Glutamatergic neuron (in vitro differentiated cells): ENCODE data around the gene LHFPL3. TPM values are rescaled to one million over a fixed set of nuclear protein-coding genes. Genes with fewer than 3 reads are reported as not detected.

ENCODE experiments used
- DNase-seq: peaks from one replicate; pipeline ENCODE4 v3.0.0; 2022
- H3K27ac Mint-ChIP-seq: one replicate; pipeline ENCODE4 v1.8.0; 2020; ENCODE audit warnings: mild to moderate bottlenecking, mixed read lengths, inconsistent platforms; ENCODE audit not compliant: unreplicated experiment
- H3K27me3 Mint-ChIP-seq: one replicate; pipeline ENCODE4 v1.8.0; 2020; ENCODE audit warnings: mild to moderate bottlenecking, moderate library complexity, mixed read lengths, inconsistent platforms; ENCODE audit not compliant: unreplicated experiment
- H3K36me3 Mint-ChIP-seq: one replicate; pipeline ENCODE4 v1.8.0; 2020; ENCODE audit warnings: mild to moderate bottlenecking, mixed read lengths, inconsistent platforms; ENCODE audit not compliant: unreplicated experiment
- H3K4me1 Mint-ChIP-seq: one replicate; pipeline ENCODE4 v1.8.0; 2020; ENCODE audit warnings: mild to moderate bottlenecking, low read depth, mixed read lengths, inconsistent platforms; ENCODE audit not compliant: unreplicated experiment
- H3K4me3 Mint-ChIP-seq: one replicate; pipeline ENCODE4 v1.8.0; 2020; ENCODE audit warnings: mild to moderate bottlenecking, mixed read lengths, inconsistent platforms; ENCODE audit not compliant: unreplicated experiment
- H3K9me3 Mint-ChIP-seq: one replicate; pipeline ENCODE4 v1.8.0; 2020; ENCODE audit warnings: mild to moderate bottlenecking, moderate library complexity, mixed read lengths, inconsistent platforms; ENCODE audit not compliant: unreplicated experiment
- CTCF ChIP-seq: fragments of 200-600 bp; sonication (generic); IDR thresholded peaks from one replicate; pipeline ENCODE4 v1.5.0; 2021; ENCODE audit not compliant: partially characterized antibody, unreplicated experiment
- total RNA-seq: library from RNA; stranded (reverse); fragmentation: NEBNext Ultra II Directional; extraction: Animal tissue kit (Norgen Biotek cat#: 25700); gene quantifications from one replicate; pipeline ENCODE4 v1.2.1, GENCODE V29; 2021; ENCODE audit not compliant: unreplicated experiment

Gene LHFPL3
- total RNA-seq, 1 donor from 2014 or later: not detected

GRCh38 chr7:104296266-104296665 is 32.1 kb upstream of the LHFPL3 start:
- no peak overlapping the region for H3K4me3 Mint-ChIP-seq
- H3K36me3 Mint-ChIP-seq: no peaks in the 10 kb centered on the region
- no peaks in the 10 kb centered on the region for H3K9me3 Mint-ChIP-seq
- no peak overlapping the region for H3K27ac Mint-ChIP-seq
- H3K4me1 Mint-ChIP-seq: no peaks in the 10 kb centered on the region
- H3K27me3 Mint-ChIP-seq: peaks cover 2% of the 10 kb centered on the region
- no peak for DNase-seq
- TF ChIP-seq CTCF: no peak

- Mint-ChIP-seq H3K9me3 (no peaks in the 10 kb centered on the region), H3K36me3 (no peaks in the 10 kb centered on the region), H3K4me1 (no peaks in the 10 kb centered on the region), H3K27me3 (peaks cover 2% of the 10 kb centered on the region), H3K4me3 (no peak overlapping the region), H3K27ac (no peak overlapping the region)
- no peak for TF ChIP-seq CTCF
- no peak for DNase-seq
Observed at GRCh38 chr7:104296900-104297299, 31.5 kb upstream of the LHFPL3 start.

GRCh38 chr7:104299323-104299722 is 29.1 kb upstream of the LHFPL3 start:
- Mint-ChIP-seq H3K9me3 (no peaks in the 10 kb centered on the region), H3K27me3 (no peaks in the 10 kb centered on the region), H3K4me1 (no peaks in the 10 kb centered on the region), H3K36me3 (no peaks in the 10 kb centered on the region), H3K27ac (no peak overlapping the region), H3K4me3 (no peak overlapping the region)
- DNase-seq: no peak
- no peak for TF ChIP-seq CTCF

GRCh38 chr7:104299777-104300176 is 28.6 kb upstream of the LHFPL3 start:
- Mint-ChIP-seq H3K36me3 (no peaks in the 10 kb centered on the region), H3K27ac (no peak overlapping the region), H3K27me3 (no peaks in the 10 kb centered on the region), H3K9me3 (no peaks in the 10 kb centered on the region), H3K4me1 (no peaks in the 10 kb centered on the region), H3K4me3 (no peak overlapping the region)
- DNase-seq: no peak
- no peak for TF ChIP-seq CTCF

- Mint-ChIP-seq H3K27me3 (no peaks in the 10 kb centered on the region), H3K4me1 (no peaks in the 10 kb centered on the region), H3K36me3 (no peaks in the 10 kb centered on the region), H3K9me3 (no peaks in the 10 kb centered on the region), H3K27ac (no peak overlapping the region), H3K4me3 (no peak overlapping the region)
- no peak for DNase-seq
- no peak for TF ChIP-seq CTCF
Observed at GRCh38 chr7:104306793-104307192, 21.6 kb upstream of the LHFPL3 start.
